SK-N-SH (cell line): ENCODE results near the gene COX4I2. TPM values are rescaled to one million over a fixed set of nuclear protein-coding genes. Genes with fewer than 3 reads are reported as not detected.

ENCODE experiments used
- CTCF ChIA-PET: fragments of 300-600, 350-600 bp; formaldehyde crosslinking; extraction: SDS; loops from one replicate; lab custom pipeline; 2021; lab: Yijun Ruan, JAX
- POLR2A ChIA-PET: fragments of 350-600 bp; sonication (Branson Sonifier 250); formaldehyde crosslinking; extraction: SDS; loops from one replicate; lab custom pipeline; 2020; ENCODE audit warnings: antibody characterized with exemption, inconsistent platforms; lab: Yijun Ruan, JAX
- DNase-seq: peaks from one replicate; pipeline ENCODE4 v3.0.0; 2012
- H2AFZ ChIP-seq: fragments of 200-600 bp; sonication (generic); 2 replicates; pipeline ENCODE4 v1.8.1; 2016; ENCODE audit warnings: antibody characterized with exemption, mild to moderate bottlenecking, low read depth
- H3F3A ChIP-seq: fragments of 200-600 bp; sonication (generic); replicated peaks from 2 replicates; pipeline ENCODE3; 2016; ENCODE audit warnings: antibody characterized with exemption, mild to moderate bottlenecking; ENCODE audit not compliant: insufficient read depth
- H3K27ac ChIP-seq, 2 experiments: fragments of 200-500 bp in 1 of 2; fragments of 200-600 bp in 1 of 2; sonication (Bioruptor generic) in 1 of 2; sonication (generic), shearing (Covaris generic) in 1 of 2; 2 replicates each; pipeline versions ENCODE4 v1.5.1 to v1.6.1; 2014 to 2016; ENCODE audit warnings: low read depth in 2 of 2, inconsistent platforms in 1 of 2, low read length in 1 of 2, mild to moderate bottlenecking in 1 of 2, mixed read lengths in 1 of 2
- H3K27me3 ChIP-seq: fragments of 200-600 bp; sonication (generic), shearing (Covaris generic); 2 replicates; pipeline ENCODE4 v1.6.1; 2016; ENCODE audit warnings: mixed run types; ENCODE audit not compliant: insufficient read depth
- H3K36me3 ChIP-seq, 2 experiments: fragments of 200-500 bp in 1 of 2; fragments of 200-600 bp in 1 of 2; sonication (Bioruptor generic) in 1 of 2; sonication (generic) in 1 of 2; replicated peaks in 1 of 2; 2 replicates each; pipeline versions ENCODE3 to v1.5.1; 2014 to 2016; ENCODE audit warnings: low read length in 1 of 2, mild to moderate bottlenecking in 1 of 2; ENCODE audit not compliant: insufficient read depth in 2 of 2, control insufficient read depth in 1 of 2
- H3K4me1 ChIP-seq, 2 experiments: fragments of 200-500 bp in 1 of 2; fragments of 200-600 bp in 1 of 2; sonication (Bioruptor generic) in 1 of 2; sonication (generic), shearing (Covaris generic) in 1 of 2; 2 replicates each; pipeline versions ENCODE4 v1.5.1 to v1.6.1; 2014 to 2016; ENCODE audit warnings: low read depth in 1 of 2, low read length in 1 of 2, mixed run types in 1 of 2; ENCODE audit not compliant: insufficient read depth in 2 of 2, control insufficient read depth in 1 of 2
- H3K4me2 ChIP-seq: fragments of 200-600 bp; sonication (generic), shearing (Covaris generic); 2 replicates; pipeline ENCODE4 v1.6.1; 2017; ENCODE audit warnings: mixed run types
- H3K4me3 ChIP-seq, 2 experiments: fragments of 200-500 bp in 1 of 2; fragments of 200-600 bp in 1 of 2; sonication (Bioruptor generic) in 1 of 2; sonication (generic), shearing (Covaris generic) in 1 of 2; 2 replicates each; pipeline versions ENCODE4 v1.5.1 to v1.8.1; 2014 to 2016; ENCODE audit warnings: low read depth in 2 of 2, inconsistent platforms in 1 of 2, low read length in 1 of 2, mild to moderate bottlenecking in 1 of 2, mixed read lengths in 1 of 2, moderate library complexity in 1 of 2
- H3K79me2 ChIP-seq: fragments of 200-600 bp; sonication (generic); 2 replicates; pipeline ENCODE4 v1.8.1; 2017; ENCODE audit warnings: mild to moderate bottlenecking; ENCODE audit not compliant: insufficient read depth
- H3K9ac ChIP-seq: fragments of 200-600 bp; sonication (generic); 2 replicates; pipeline ENCODE4 v1.6.1; 2017; ENCODE audit warnings: mixed run types
- H3K9me2 ChIP-seq: fragments of 200-600 bp; sonication (generic); 2 replicates; pipeline ENCODE4 v1.6.1; 2017; ENCODE audit warnings: mixed run types
- H3K9me3 ChIP-seq: fragments of 200-600 bp; sonication (generic); 2 replicates; pipeline ENCODE4 v1.6.1; 2017; ENCODE audit warnings: mixed run types, mild to moderate bottlenecking, moderate library complexity
- H4K20me1 ChIP-seq: fragments of 200-600 bp; sonication (generic); 2 replicates; pipeline ENCODE4 v1.6.1; 2017; ENCODE audit warnings: mild to moderate bottlenecking, mixed run types; ENCODE audit not compliant: insufficient read depth
- CHD2 ChIP-seq: fragments of 150-350 bp; IDR thresholded peaks from 2 replicates; pipeline ENCODE4 v1.6.1; 2018; ENCODE audit warnings: low read length; ENCODE audit not compliant: partially characterized antibody
- ELF1 ChIP-seq: IDR thresholded peaks from 2 replicates; pipeline ENCODE4 v1.4.0; 2012
- EZH2phosphoT487 ChIP-seq: fragments of 200-600 bp; sonication (generic); IDR thresholded peaks from 2 replicates; pipeline ENCODE4 v1.6.1; 2017; ENCODE audit warnings: low read depth, mixed run types, mild to moderate bottlenecking, antibody characterized with exemption, moderate library complexity, borderline replicate concordance
- FOXJ3 ChIP-seq: sonication (generic); formaldehyde crosslinking; IDR thresholded peaks from 2 replicates; pipeline ENCODE4 v1.5.1; 2020; ENCODE audit warnings: mild to moderate bottlenecking, missing genetic modification reagents
- FOXM1 ChIP-seq: IDR thresholded peaks from 2 replicates; pipeline ENCODE4 v1.4.0; 2012; ENCODE audit warnings: low read depth, mild to moderate bottlenecking
- IRF3 ChIP-seq: fragments of 150-350 bp; IDR thresholded peaks from 2 replicates; pipeline ENCODE4 v1.6.1; 2016; ENCODE audit warnings: mild to moderate bottlenecking, low read depth, low read length
- JUND ChIP-seq: IDR thresholded peaks from 2 replicates; pipeline ENCODE4 v1.4.0; 2012
- MEF2A ChIP-seq: IDR thresholded peaks from 2 replicates; pipeline ENCODE4 v1.4.0; 2012; ENCODE audit warnings: low read depth, borderline replicate concordance
- NRF1 ChIP-seq: IDR thresholded peaks from 2 replicates; pipeline ENCODE4 v1.6.1; 2012; ENCODE audit warnings: low read depth, mild to moderate bottlenecking, low read length
- PBX3 ChIP-seq: IDR thresholded peaks from 2 replicates; pipeline ENCODE4; 2012
- POLR2AphosphoS5 ChIP-seq: IDR thresholded peaks from 2 replicates; pipeline ENCODE4 v1.6.1; 2012; ENCODE audit warnings: low read depth, low read length
- RCOR1 ChIP-seq: fragments of 150-350 bp; IDR thresholded peaks from 2 replicates; pipeline ENCODE4 v1.6.1; 2017; ENCODE audit warnings: antibody characterized with exemption, low read length
- RFX5 ChIP-seq: IDR thresholded peaks from 2 replicates; pipeline ENCODE4 v1.6.1; 2012; ENCODE audit warnings: mild to moderate bottlenecking, improper control_type of control experiment, low read length
- RXRA ChIP-seq: IDR thresholded peaks from 2 replicates; pipeline ENCODE4 v1.4.0; 2012; ENCODE audit warnings: low read depth, mild to moderate bottlenecking, borderline replicate concordance
- TAF1 ChIP-seq: IDR thresholded peaks from 2 replicates; pipeline ENCODE4 v1.6.1; 2012; ENCODE audit warnings: low read depth, mild to moderate bottlenecking, low read length, moderate library complexity, borderline replicate concordance
- TEAD4 ChIP-seq: IDR thresholded peaks from 2 replicates; pipeline ENCODE4 v1.4.0; 2012; ENCODE audit warnings: mild to moderate bottlenecking, borderline replicate concordance; ENCODE audit not compliant: insufficient read depth
- ZBTB33 ChIP-seq: IDR thresholded peaks from 2 replicates; pipeline ENCODE4 v1.4.0; 2012; ENCODE audit warnings: low read depth, borderline replicate concordance
- WGBS: methylation state at CpG from one replicate; pipeline ENCODE4 v1.1.6; 2017; ENCODE audit warnings: low lambda C conversion rate; 5-methylcytosine and 5-hydroxymethylcytosine counted together
- polyA plus RNA-seq, 3 experiments: library from polyadenylated mRNA; depleted of rRNA; stranded (reverse); fragments of >200 nt; gene quantifications; 2 replicates each; pipeline ENCODE4 v1.2.3, GENCODE V29; 2012

The COX4I2 gene
- polyA plus RNA-seq, 1 of the 3 experiments (the other 2 are of a cell fraction), result 0.21 TPM

GRCh38 chr20:31594558-31595379 lies 42.9 kb upstream of the COX4I2 start:
- Histone ChIP-seq H3K4me1 (peaks cover 6 to 10% of the 10 kb centered on the region in 2 experiments; a peak in 1 of 4 replicates), H3K9me2 (no peaks in the 10 kb centered on the region), H4K20me1 (no peaks in the 10 kb centered on the region), H3K4me3 (no peak overlapping the region), H3K79me2 (peaks cover 3% of the 10 kb centered on the region; the same call in 1 of the 2 replicates), H2AFZ (no peak overlapping the region), H3K27ac (peak overlapping the region; percentile 86 to 91), H3K9ac (no peak overlapping the region), H3K36me3 (no peaks in the 10 kb centered on the region), H3K27me3 (no peaks in the 10 kb centered on the region), H3F3A (peaks cover 46% of the 10 kb centered on the region), H3K4me2 (peak overlapping the region; percentile 26; the same call in 1 of the 2 replicates), H3K9me3 (no peaks in the 10 kb centered on the region)
- CTCF ChIA-PET, result interaction anchor here (2.0 to 33.9 kb wide), 3 partner anchors 12 to 29 kb away, joined by 8 to 1802 read pairs (median 48); no protein-coding TSS in a partner anchor
- WGBS, result 73% methylated on average over 7 of the region's 11 CpGs
- POLR2A ChIA-PET, result interaction anchor here (2.1 to 3.1 kb wide), 2 partner anchors 12 to 22 kb away, joined by 25 to 51 read pairs; partner anchors contain the start of gene ID1
- no peak for DNase-seq
- no peak for TF ChIP-seq FOXJ3
- no peak for TF ChIP-seq ELF1
- no peak for TF ChIP-seq RFX5
- no peak for TF ChIP-seq PBX3
- no peak for TF ChIP-seq RXRA
- TF ChIP-seq JUND, result no peak
- TF ChIP-seq IRF3, result no peak
- TF ChIP-seq TAF1, result no peak
- TF ChIP-seq POLR2AphosphoS5, result no peak
- no peak for TF ChIP-seq EZH2phosphoT487
- no peak for TF ChIP-seq NRF1
- TF ChIP-seq MEF2A, result no peak
- no peak for TF ChIP-seq FOXM1
- no peak for TF ChIP-seq ZBTB33
- no peak for TF ChIP-seq TEAD4
- TF ChIP-seq CHD2, result no peak
- TF ChIP-seq RCOR1, result no peak
